H4 (cell line): ENCODE data around the gene SNX3. TPM values are rescaled to one million over a fixed set of nuclear protein-coding genes. Genes with fewer than 3 reads are reported as not detected.

Source experiments
- DNase-seq: peaks from one replicate; pipeline ENCODE4 v3.0.0-alpha.2; 2015; ENCODE audit warnings: low spot score
- total RNA-seq: library from RNA; depleted of rRNA; stranded (reverse); fragments of >200 nt; shearing (Covaris generic); gene quantifications from 2 replicates; pipeline ENCODE4 v1.2.3, GENCODE V29; 2014

SNX3 gene
- total RNA-seq, 1 experiment from 2014 or later = 121 TPM

GRCh38 chr6:108170332-108171290 lies 90.2 kb downstream of the SNX3 start:
- DNase-seq = no peak

- DNase-seq = no peak
Measured at GRCh38 chr6:108169464-108170331, 91.1 kb downstream of the SNX3 start.

GRCh38 chr6:108168501-108169463 lies 92.1 kb downstream of the SNX3 start:
- no peak for DNase-seq

- DNase-seq = no peak
Measured at GRCh38 chr6:108168090-108168463, 92.8 kb downstream of the SNX3 start.

GRCh38 chr6:108167449-108168089 lies 93.3 kb downstream of the SNX3 start:
- DNase-seq = no peak

GRCh38 chr6:108166664-108167448 lies 94.0 kb downstream of the SNX3 start:
- DNase-seq = no peak

GRCh38 chr6:108165714-108166663 lies 94.9 kb downstream of the SNX3 start, which contains the start of gene NR2E1:
Gene NR2E1, plus strand, starts transcription at chr6:108166022. Its CDS starts 744 bp downstream, at chr6:108166766.
- DNase-seq = no peak

GRCh38 chr6:108164815-108165706 lies 95.8 kb downstream of the SNX3 start:
- no peak for DNase-seq

GRCh38 chr6:108164543-108164814 lies 96.4 kb downstream of the SNX3 start:
- no peak for DNase-seq

- no peak for DNase-seq
Measured at GRCh38 chr6:108163644-108164542, 96.9 kb downstream of the SNX3 start.

GRCh38 chr6:108163267-108163643 lies 97.6 kb downstream of the SNX3 start:
- no peak for DNase-seq

GRCh38 chr6:108161724-108162282 lies 99.0 kb downstream of the SNX3 start:
- DNase-seq = no peak
